Mesothelial cell of epicardium (in vitro differentiated cells): ENCODE results near the gene EZH1. TPM values are rescaled to one million over a fixed set of nuclear protein-coding genes. Genes with fewer than 3 reads are reported as not detected.

Experiments used
- DNase-seq, 2 experiments: peaks; one replicate each; pipeline ENCODE4 v3.0.0; 2021; ENCODE audit warnings: low spot score in 2 of 2; ENCODE audit not compliant: unreplicated experiment in 2 of 2
- H3K27ac Mint-ChIP-seq: 2 replicates; pipeline ENCODE4 v1.8.0; 2021; ENCODE audit warnings: mixed read lengths
- H3K27me3 Mint-ChIP-seq: 2 replicates; pipeline ENCODE4 v1.8.0; 2021; ENCODE audit warnings: low read depth, mixed read lengths
- H3K36me3 Mint-ChIP-seq: 2 replicates; pipeline ENCODE4 v1.8.0; 2021; ENCODE audit warnings: mixed read lengths
- H3K4me1 Mint-ChIP-seq: 2 replicates; pipeline ENCODE4 v1.8.0; 2021; ENCODE audit warnings: mixed read lengths
- H3K4me3 Mint-ChIP-seq: 2 replicates; pipeline ENCODE4 v1.8.0; 2021; ENCODE audit warnings: mild to moderate bottlenecking, moderate library complexity, mixed read lengths
- H3K9me3 Mint-ChIP-seq: 2 replicates; pipeline ENCODE4 v1.8.0; 2021; ENCODE audit warnings: mixed read lengths
- CTCF ChIP-seq: fragments of 200-600 bp; sonication (generic); IDR thresholded peaks from one replicate; pipeline ENCODE4 v1.5.0; 2021; ENCODE audit warnings: antibody characterized with exemption; ENCODE audit not compliant: unreplicated experiment
- total RNA-seq: library from RNA; stranded (reverse); gene quantifications from 3 replicates; pipeline ENCODE4 v1.2.1, GENCODE V29; 2021

EZH1 gene
- total RNA-seq, 1 donor from 2014 or later = 45.1 TPM

- Mint-ChIP-seq H3K27me3 (peaks cover 32% of the 10 kb centered on the region), H3K27ac (no peak overlapping the region), H3K4me3 (no peak overlapping the region), H3K4me1 (peaks cover 19% of the 10 kb centered on the region), H3K36me3 (no peaks in the 10 kb centered on the region), H3K9me3 (no peaks in the 10 kb centered on the region)
- TF ChIP-seq CTCF = no peak
- DNase-seq = no peak
These were observed 21.3 kb upstream of the EZH1 start for GRCh38 chr17:42766124-42766523.

GRCh38 chr17:42761638-42762037 lies 16.8 kb upstream of the EZH1 start:
- peak overlapping the region; percentile 63 for H3K4me3 Mint-ChIP-seq
- H3K36me3 Mint-ChIP-seq = no peaks in the 10 kb centered on the region
- TF ChIP-seq CTCF = no peak
- DNase-seq = no peak
- no peaks in the 10 kb centered on the region for H3K9me3 Mint-ChIP-seq
- peak overlapping the region; percentile 54 for H3K27ac Mint-ChIP-seq
- H3K4me1 Mint-ChIP-seq = peaks cover 24% of the 10 kb centered on the region
- H3K27me3 Mint-ChIP-seq = peaks cover 49% of the 10 kb centered on the region

GRCh38 chr17:42760652-42761581 lies 16.1 kb upstream of the EZH1 start, which contains the start of gene RAMP2:
RAMP2 (plus strand) TSS chr17:42761227; CDS start chr17:42761262, 35 bp downstream.
- Mint-ChIP-seq H3K4me3 (peak within 1 kb of the TSS; percentile 69), H3K9me3 (no peaks in the 10 kb centered on the region), H3K36me3 (no peaks in the 10 kb centered on the region), H3K27ac (peak within 1 kb of the TSS; percentile 54), H3K4me1 (peaks cover 24% of the 10 kb centered on the region), H3K27me3 (peaks cover 54% of the 10 kb centered on the region)
- peak; percentile 44 to 62 for DNase-seq
- TF ChIP-seq CTCF = no peak

GRCh38 chr17:42759982-42760651 lies 15.3 kb upstream of the EZH1 start:
- DNase-seq = no peak
- peaks cover 53% of the 10 kb centered on the region for H3K27me3 Mint-ChIP-seq
- no peaks in the 10 kb centered on the region for H3K9me3 Mint-ChIP-seq
- peaks cover 24% of the 10 kb centered on the region for H3K4me1 Mint-ChIP-seq
- no peak for TF ChIP-seq CTCF
- H3K36me3 Mint-ChIP-seq = no peaks in the 10 kb centered on the region
- peak overlapping the region; percentile 69 for H3K4me3 Mint-ChIP-seq
- no peak overlapping the region for H3K27ac Mint-ChIP-seq

GRCh38 chr17:42754782-42755181 lies 9.9 kb upstream of the EZH1 start:
- no peak for DNase-seq
- Mint-ChIP-seq H3K27ac (no peak overlapping the region), H3K4me3 (no peak overlapping the region), H3K4me1 (no peaks in the 10 kb centered on the region), H3K9me3 (no peaks in the 10 kb centered on the region), H3K36me3 (no peaks in the 10 kb centered on the region), H3K27me3 (peaks cover 40% of the 10 kb centered on the region)
- no peak for TF ChIP-seq CTCF
